Posterior cingulate gyrus (tissue), 11 donors: Measurements from ENCODE around the gene PDCD5.
"Not testable (repeated sequence)": the region's sequence is repeated elsewhere in the genome, so short reads cannot be mapped to it uniquely, and the experiment has no call there.

Experiments
- DNase-seq, 10 donors: peaks; one replicate each; pipeline versions ENCODE4 v3.0.0 to v3.0.0-alpha.2; 2020 to 2021; ENCODE audit warnings: mixed read lengths in 3 of 10
- intact Hi-C: fragments of 100-400 bp; cut with DNase I; formaldehyde crosslinking; loops from one replicate; pipeline ENCODE4 v1.15.1; 2023

Gene PDCD5

GRCh38 chr19:32580901-32581704, at the start of gene PDCD5:
Gene PDCD5 (plus strand): TSS chr19:32581190. CDS start chr19:32581262, 72 bp downstream.
- intact Hi-C loops = loop anchor here (5.0 to 10.0 kb wide), 2 partner anchors 94 to 239 kb away; partner anchors contain the start of genes ANKRD27 and RGS9BP
- DNase-seq = peak; percentile 90 to 99 (median 96)

DNA sequence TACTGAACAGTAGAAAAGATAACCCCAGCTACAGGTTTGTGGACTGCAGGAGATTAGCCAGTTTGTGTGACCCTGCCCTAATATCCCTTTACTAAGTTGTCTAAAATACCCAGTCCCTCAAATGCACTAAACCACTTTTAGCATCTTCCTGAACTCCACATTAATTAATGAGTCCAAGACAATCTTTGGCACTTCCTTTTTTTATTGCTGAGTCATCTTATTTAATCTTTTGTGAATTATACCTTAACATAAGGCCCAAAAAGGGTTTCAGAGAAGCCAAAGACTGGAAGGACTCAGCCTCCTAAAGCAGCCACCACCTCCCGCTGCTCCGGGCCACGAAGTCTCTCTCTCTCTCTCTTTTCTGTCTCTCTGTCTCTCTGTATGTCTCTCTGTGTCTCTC, 48.8 kb upstream of the PDCD5 start:
- intact Hi-C loops = no loop called here
- DNase-seq = no peak

GRCh38 chr19:32537580-32537979, 43.4 kb upstream of the PDCD5 start:
- intact Hi-C loops = no loop called here
- DNase-seq = no peak

DNA sequence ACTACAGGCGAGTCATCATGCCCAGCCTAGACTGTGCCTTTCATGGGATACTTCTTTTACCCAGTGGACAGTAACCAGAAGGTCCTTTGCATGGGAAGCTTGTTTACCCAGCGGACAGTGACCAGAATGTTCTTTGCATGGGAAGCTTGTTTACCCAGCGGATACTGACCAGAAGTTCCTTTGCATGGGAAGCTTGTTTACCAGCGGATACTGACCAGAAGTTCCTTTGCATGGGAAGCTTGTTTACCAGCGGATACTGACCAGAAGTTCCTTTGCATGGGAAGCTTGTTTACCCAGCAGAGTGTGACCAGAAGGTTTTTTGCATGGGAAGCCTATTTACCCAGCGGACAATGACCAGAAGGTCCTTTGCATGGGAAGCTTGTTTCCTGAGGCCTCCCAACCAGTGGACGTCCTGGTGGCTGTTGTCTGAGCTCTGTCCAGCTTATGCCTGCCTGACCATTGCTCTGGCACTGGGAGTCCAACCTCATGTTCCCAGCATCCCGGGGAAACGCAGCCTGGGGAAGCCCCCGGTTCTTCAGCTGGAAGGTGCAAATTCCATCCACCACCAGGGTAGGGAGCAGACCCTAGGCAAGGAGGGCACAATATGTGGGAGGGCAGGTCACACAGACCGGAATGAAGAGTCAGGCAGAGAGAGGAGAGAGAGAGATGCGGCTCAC, 41.6 kb upstream of the PDCD5 start:
- intact Hi-C loops = no loop called here
- no peak for DNase-seq

GRCh38 chr19:32540621-32541020, 40.4 kb upstream of the PDCD5 start:
- intact Hi-C loops = no loop called here
- no peak for DNase-seq

DNA sequence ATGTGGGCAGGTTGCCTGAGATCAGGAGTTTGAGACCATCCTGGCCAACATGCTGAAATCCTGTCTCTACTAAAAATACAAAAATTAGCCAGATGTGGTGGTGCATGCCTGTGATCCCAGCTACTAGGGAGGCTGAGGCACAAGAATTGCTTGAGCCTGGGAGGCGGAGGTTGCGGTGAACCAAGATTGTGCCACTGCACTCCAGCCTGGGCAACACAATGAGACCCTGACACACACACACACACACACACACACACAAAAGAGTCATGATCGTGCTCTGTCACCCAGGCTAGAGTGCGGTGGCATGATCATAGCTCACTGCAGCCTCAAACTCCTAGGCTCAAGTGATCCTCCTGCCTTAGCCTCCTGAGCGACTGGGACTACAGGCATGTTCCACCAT, 39.6 kb upstream of the PDCD5 start:
- intact Hi-C loops, DNase-seq: not testable (repeated sequence)

DNA sequence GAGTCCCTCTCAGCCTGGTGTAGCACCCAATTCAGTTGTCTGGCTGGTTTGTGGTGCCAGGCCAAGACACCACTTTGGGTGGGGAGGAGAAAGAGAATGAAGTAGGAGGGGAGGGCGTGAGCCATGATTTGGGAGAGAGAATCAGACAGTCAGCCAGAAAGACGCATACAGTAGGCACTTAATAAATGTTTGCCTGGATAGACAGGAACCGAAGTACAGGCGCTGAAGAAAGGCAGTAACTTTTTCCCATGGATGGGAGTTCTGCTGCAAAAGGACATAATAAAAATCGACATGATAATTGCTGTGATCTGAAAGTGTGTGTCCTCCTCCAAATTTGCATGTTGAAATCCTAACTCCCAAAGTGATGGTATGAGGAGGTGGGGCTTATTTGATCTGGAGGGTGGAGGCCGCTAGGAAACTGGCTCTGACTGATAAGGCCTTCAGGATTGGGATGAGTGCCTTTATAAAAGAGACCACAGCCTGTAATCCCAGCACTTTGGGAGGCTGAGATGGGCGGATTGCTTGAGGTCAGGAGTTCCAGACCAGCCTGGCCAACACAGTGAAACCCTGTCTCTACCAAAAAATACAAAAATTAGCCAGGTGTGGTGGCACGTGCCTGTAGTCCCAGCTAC, 38.4 kb upstream of the PDCD5 start:
- DNase-seq = no peak
- intact Hi-C loops = no loop called here

DNA sequence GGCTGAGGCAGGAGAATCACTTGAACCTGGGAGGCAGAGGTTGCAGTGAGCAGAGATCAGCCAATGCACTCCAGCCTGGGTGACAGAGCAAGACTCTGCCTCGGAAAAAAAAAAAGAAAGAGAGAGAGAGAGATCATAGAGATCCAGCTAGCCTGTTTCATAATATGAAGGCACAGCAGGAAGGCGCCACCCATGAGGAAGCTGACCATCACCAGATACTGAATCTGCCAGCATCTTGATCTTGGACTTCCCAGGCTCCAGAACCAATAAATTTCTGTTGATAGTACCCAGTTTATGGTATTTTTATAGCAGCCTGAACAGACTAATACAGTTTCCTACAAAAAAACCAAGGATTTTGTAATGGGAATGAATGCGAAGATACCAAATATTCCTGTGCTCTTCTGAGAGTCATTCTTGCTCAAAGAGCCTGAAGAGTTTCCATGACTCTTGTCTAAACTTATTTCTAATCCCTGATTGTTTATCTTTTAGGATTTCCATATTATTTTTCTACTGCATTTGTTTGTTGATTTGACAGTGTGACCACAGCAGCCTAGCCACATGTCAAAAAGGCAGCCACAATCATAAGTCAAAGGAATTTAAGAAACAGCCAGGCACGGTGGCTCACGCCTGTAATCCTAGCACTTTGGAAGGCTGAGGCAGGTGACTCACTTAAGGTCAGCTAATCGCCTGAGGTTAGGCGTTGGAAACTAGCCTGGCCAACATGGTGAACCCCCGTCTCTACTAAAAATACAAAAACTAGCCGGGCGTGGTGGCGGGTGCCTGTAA, 37.7 kb upstream of the PDCD5 start:
- intact Hi-C loops = no loop called here

DNA sequence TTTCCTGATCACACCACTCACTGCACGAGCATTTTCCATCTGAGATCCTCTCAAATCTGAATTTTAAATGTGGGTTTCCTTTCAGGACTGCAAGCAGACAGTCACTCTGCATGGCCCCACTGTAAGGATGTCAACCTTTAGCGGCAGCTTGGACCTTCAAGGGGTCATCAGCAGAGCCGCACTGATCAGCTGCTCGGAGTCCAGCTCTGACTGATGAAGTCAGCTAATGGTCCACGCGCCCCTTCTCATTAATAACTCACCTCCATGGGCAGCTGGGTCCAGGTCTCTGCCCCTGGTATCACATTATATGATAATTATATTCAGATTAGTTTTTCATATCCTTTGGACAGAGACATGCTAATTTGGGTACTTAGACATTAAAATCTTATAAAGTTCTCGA, 36.1 kb upstream of the PDCD5 start:
- DNase-seq = no peak
- intact Hi-C loops = no loop called here

More for the DNA sequence above, 37.7 kb upstream of the PDCD5 start:
- DNase-seq = no peak

GRCh38 chr19:32550666-32551065, 30.3 kb upstream of the PDCD5 start:
- intact Hi-C loops = no loop called here
- peak in 1 of 10 donors; percentile 10 for DNase-seq

GRCh38 chr19:32555786-32556185, 25.2 kb upstream of the PDCD5 start:
- DNase-seq = peak in 1 of 10 donors; percentile 15
- intact Hi-C loops = no loop called here

- intact Hi-C loops = no loop called here
- DNase-seq = peak in 1 of 10 donors; percentile 14
These were observed 22.3 kb upstream of the PDCD5 start for GRCh38 chr19:32558607-32559228.

- DNase-seq = peak in 1 of 10 donors; percentile 6
- intact Hi-C loops = no loop called here
These were observed 17.2 kb upstream of the PDCD5 start for GRCh38 chr19:32563761-32564160.

DNA sequence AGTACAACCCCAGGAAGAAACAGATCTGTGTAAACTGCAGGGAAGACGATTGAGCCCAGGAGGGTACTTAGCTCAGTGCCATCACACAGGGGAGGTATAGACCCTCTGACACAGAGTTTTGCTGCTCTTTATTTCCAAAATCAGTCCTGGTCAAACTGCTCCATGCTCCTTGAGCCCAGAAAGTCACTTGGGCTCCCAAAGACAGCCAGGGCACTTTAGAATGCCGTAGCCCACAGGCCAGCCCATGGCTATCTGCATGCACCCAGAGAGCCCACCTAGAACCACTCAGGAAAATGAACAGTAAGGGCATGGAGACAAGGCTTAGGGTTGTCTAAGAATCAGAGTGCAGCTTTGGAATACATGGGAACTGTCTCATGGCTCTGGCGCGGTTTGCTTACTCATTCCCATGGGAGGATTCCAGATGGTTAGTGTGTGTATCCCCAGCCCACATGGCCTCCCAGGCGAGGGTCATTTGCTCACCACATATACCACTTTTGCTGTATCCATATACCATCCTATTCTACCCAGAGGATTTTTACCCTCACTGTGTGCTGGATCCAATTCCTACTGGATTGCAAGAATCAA, 14.7 kb upstream of the PDCD5 start:
- peak in 1 of 10 donors; percentile 13 for DNase-seq
- intact Hi-C loops = no loop called here

DNA sequence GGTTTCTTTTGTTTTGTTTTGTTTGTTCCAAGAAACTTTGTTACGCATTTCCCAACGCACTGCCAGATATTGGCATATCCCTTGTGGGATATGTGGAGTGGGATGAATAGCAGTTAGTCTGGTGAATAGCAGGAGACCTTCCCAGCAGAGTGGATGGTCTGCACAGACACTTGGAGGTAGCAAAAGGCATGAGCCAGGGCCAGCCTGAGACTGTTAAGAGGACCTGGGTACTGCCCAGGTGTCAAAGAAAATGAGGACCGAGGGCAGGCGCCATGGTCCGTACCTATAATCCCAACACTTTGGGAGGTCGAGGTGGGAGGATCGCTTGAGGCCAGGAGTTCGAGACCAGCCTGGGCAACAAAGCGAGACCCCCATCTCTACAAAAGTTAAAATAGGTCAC, 13.5 kb upstream of the PDCD5 start:
- no peak for DNase-seq
- intact Hi-C loops = no loop called here

GRCh38 chr19:32570081-32570785, 10.8 kb upstream of the PDCD5 start:
- peak; percentile 36 to 92 (median 68) for DNase-seq
- intact Hi-C loops = loop anchor here (2.0 to 10.0 kb wide), 4 partner anchors 165 to 1885 kb away; partner anchors contain the start of gene DPY19L3

- not testable (repeated sequence) for DNase-seq
- intact Hi-C loops = loop anchor here (2.0 to 10.0 kb wide), 4 partner anchors 167 to 1887 kb away; partner anchors contain the start of gene DPY19L3
These were observed 9.4 kb upstream of the PDCD5 start for GRCh38 chr19:32571471-32572075.
